HG02571 (cell line): ENCODE measurements around the gene SULF2.

ENCODE experiments used
- ATAC-seq: cut with Tn5 transposase; IDR thresholded peaks from one replicate; pipeline ENCODE4 v1.9.1; 2021; ENCODE audit warnings: mild to moderate bottlenecking, moderate library complexity; ENCODE audit not compliant: unreplicated experiment

SULF2 gene

DNA sequence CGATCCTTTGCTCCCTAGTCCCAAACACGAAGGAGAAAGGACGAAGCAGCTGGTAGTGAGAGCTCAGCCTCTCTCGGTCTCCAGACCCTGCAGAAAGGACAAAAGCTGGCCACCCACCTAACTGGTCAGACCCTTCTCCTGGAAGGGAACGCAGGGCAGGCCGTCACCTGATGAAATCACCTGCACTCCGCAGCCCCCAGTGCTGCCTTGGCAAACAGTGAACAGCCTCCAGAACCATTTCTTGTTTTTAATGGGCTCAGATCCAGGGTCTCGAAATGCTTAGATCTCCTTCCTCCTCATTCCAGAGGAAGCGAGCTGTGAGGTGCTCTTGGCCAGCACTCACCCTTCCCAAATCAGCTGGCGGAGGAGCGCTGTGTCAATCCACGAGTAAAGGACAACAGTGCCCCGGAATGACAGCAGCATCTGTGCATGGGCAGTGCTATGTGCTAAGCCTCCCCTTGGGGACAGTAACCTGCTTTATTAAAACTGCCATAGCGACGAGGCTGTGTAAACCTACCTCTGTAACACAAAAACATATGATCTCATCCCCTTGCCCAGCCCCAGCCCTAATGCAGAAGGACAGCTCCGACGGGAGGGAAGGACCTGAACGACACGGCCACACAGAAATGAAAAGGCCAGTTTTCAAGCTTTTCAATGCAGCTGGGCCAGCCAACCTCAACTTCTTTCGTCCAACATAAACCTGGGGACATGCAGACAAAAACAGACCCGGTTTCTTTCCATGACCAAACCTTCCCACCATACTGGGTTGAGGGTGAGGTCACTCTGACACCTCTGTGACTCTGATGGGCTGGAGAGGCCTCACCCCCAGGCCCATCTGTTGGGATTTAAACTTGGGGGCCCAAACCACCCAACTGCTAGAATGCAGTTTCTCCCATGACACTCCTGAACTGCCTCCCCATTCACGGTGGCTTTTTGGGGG is 43.3 kb downstream of the SULF2 start:
- ATAC-seq: no peak

DNA sequence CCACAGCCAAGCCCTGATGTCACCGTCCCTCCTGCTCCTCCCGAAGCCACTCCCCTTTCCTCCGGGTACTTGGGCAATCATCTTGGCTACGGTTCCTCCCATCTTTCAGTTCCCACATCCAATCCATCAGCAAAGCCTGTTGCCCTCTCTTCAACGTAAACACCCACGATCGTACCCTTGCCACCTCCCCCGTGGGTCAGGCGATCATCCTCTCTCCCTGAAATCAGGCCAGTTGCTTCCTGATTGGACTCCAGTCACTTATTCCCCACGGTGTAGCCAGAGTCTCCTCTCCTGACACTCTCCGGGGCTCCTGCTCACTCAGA is 44.5 kb downstream of the SULF2 start:
- ATAC-seq: no peak

DNA sequence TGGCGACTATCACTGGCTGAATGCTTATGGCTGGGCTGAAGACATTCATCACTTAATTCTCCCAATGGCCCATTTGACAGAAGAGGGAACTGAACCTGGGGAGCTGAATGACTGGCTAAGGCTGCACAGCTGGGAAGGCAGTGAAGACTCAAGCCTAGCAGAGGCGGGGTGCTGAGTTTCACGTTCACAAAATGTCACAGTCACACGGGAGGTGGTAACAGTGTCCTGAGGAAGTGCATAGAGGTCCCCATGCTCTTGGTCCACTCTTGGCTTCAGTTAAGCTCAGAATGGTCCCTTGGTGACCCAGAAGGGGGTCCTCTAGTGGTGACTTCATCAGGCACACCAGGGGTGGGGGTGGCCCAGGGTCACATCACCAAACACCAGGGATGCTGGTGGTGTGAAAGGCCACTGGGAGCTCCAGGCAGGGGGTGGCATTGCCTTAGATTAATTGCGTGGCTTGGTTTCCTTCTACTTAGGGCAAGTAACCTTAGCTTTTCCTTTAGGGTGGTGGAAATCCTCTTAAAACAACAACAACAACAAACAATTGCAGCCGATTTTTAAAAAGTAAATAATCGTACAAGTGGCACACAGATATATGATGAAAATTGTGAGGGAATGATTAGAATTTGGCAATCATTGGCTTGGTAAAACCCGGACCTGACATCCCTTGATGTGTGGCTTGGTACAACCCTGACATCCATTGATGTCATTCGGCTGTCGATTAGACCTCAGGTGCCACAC is 45.0 kb downstream of the SULF2 start:
- ATAC-seq: no peak

DNA sequence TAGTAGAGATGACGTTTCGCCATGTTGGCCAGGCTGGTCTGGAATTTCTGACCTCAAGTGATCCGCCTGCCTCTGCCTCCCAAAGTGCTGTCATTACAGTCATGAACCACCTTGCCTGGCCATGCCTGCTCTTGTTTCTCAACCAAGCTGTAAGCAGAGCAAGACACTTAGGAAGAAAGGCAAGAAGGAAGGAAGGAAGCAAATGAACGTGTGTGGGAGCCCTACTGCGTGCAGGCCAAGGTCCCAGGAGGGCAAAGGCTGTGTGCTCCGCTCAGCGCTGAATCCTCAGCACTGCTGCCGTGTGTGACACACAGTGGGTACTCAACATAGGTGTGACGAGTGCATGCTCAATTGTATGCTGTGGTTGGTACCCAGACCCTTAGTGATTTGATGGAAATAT is 47.4 kb downstream of the SULF2 start:
- ATAC-seq: no peak

DNA sequence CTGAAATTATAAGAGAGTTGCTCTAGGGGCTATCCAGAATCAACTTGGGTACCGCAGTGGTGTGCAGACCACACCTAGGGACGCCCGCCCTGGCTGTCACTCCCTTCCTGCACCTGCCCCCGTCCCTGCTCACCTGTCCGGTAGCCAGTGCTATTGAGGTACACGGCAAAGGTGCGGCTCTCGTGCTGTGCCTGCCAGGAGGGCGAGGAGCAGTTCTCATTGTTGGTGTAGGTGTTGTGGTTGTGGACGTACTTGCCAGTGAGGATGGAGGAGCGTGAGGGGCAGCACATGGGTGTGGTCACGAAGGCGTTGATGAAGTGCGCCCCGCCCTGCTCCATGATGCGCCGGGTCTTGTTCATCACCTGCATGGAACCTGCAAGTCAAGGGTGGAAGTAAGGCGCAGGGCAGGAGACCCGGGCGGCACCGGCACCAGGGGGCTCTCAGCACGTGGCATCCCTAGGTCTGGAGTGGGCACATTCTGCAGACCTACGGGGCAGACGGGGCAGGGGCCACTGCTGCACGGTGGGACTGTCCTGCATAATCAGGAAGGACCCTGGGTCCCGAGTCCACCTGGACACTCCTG is 48.6 kb downstream of the SULF2 start:
- ATAC-seq: no peak

DNA sequence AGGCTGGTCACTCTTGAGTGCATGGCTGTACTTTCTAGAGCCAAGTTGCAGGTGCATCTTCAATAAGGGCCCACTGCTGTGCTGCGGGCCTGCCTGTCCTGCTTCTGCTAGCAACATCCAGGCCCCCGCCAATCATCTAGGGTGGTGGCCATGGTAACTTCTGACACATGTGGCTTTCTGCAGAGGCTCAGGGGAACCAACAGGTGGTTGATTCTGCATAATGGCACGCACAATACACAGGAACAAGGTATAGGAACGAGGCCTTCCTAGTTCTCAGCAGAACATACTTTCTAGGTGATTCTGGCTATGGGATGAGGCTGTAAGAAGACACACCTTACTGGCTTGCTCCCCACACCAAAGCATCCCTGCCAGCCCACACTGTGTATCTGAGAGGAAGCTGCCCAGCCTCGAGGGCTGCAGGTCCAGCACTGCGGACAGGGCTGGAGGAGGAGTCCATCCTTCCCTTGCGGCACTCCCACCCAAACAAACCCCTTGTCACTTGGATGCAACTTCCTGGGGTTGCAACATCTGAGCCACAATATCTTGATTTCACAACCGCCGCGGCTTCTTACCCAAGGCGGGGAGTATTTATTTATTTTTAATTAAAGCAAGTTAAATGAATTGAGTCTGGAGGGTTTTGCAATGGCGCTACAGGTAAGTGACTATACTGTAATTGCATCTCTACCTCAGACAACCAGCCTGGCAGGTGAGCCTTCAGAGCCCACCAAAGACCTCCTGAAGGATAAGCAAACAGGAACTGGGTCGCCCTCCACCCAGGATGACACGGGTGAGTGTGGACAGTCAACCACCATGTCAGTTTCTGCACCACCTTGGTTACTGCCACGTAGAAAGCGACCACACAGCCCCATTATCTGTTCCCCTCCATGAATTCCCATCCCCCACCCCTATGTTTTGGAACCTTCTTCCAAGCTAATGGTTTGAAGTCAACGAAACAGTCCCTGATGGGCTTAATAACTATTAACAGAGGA is 49.6 kb downstream of the SULF2 start:
- no peak for ATAC-seq

DNA sequence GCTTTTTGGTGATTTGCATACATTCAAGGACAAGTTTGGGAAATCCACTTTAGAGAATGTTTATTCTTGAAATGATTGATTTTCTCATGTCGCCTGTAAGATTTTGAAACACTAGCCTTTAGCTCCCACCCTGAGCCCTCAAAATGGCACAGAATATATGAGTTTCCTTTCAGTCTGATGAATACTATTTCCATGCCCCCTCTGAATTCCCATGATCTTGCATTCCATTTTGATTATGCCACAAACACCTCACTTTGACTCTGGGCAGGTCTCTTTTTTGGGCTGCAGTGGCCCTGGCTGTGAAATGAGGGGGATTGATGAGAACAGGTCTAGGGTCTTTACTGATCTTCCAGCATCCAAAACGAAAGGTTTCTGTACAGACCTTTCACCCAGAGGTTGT is 50.4 kb downstream of the SULF2 start:
- no peak for ATAC-seq

DNA sequence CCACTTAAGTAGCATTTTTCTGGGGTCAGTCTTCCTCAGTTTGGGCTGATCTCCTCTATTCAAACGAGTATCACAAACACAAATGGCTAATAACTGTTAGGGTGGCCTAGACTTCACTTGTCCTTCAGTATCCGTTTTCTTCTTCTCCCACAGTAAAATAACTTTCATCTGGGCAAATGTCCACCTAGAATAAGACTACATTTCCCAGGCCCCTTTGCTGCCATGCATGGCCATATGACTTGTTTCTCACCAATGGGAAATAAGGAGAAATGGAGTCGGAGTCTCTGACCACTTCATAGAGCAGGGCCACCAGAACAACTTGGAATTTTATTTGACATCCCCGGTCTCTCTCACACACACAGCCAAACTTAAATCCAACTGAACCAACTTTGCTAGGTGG is 51.4 kb downstream of the SULF2 start:
- no peak for ATAC-seq

DNA sequence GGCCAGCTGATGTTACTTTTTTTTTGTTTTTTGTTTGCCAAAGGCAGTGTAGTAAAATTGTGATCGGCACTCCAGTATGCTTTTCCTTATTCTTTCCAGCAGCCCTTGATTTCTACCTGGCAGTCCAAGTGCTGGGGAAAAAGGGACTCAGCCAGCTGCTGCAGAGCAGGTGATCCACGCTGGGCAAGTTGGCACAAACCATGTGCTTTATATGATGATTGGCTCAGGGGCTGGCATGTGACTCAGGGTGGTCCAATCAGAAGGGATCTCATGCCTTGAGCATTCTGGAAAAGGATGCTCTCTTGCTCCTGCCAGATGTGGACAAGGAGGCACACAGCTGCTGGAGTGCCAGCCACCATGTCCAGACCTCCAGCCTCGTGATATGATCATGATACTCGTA is 54.5 kb downstream of the SULF2 start:
- no peak for ATAC-seq

DNA sequence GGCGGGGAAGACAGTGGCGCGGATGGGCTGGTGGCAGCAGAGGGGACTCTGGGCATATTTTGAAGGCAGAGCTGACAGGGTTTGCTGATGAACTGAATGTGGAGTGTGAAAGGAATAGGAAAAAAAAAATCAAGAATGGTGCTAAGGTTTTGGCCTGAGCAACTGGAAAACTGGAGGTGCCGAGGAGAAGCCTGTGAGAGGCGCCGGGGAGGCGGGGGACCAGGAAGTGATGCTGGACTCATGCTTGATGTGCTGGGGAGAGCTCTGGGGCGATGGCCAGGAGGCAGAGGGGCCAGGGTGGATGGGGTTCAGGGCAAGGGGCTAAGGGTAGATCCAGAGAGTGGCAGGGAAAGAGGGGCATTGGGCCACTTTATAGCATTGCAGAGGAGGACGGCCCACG is 55.8 kb downstream of the SULF2 start:
- no peak for ATAC-seq

DNA sequence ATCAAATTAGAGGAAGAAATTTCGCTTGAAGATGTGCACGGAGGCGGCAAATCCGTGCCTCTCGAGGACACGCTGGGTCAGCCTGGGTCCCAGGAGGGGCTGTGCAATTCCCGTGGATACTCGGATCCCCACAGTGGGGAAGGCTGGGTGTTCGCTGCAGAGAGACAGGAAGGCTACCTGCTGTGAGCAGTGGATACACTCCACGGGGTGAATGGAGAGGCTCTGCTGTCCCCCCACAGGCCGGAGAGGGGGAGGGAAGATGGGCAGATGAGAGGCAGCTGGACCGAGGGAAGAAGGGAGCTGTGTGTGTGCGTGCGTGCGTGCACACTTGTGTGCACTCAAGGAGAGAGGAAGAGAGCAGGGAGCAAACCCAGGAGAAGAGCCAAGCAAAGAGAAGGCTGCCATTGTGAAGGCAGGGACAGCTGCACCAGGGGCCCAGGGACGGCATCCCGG is 57.3 kb downstream of the SULF2 start:
- no peak for ATAC-seq

DNA sequence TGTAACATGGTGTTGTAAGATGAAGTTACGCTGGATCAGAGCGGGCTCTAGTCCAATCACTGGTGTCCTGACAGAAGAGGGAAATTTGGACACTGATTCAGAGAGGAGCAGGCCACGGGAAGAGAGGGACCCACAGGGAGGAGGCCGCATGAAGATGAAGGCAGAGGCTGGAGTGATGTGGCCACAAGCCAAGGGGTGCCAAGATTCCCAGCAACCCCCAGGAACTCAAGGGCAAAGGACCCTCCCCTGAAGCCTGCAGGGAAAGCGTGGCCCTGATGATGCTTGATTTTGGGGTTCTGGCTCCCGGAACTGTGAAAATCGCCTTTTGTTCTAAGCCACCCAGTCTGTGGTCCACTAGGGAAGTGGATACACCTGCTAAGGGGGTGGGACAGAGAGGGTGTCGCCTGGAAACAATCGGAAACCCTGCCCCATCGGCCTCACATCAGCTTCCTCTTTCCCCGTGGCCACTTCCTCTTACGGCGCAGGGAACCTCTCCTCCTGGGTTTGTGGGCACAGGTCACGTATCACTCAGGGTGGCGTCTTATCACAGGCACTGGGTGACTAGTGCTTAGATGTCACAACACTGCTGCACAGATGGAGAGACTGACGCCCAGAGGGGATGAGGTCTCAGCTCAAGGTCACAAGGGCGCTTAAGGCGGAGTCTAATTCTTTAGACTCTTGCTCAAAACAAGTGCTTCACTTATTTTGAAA is 58.0 kb downstream of the SULF2 start:
- ATAC-seq: no peak

DNA sequence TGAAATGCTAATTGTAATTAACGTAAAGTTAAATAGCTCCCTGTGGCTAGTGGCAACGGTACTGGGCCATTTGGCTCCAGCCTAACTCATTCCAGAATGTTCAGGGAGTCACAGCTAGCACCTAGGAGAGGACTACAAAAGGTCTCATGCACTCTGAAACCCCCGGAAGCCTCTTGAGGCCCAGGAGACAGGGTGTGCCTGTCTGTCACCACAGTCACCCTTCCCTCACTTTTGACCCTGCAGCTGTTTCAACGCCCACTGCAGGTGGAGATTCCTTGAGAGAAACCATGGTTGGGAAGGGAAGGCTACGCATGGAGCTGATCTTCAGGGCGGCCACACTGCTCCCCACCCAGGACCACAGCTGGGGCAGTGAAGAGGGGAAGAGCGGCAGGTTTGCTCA is 58.6 kb downstream of the SULF2 start:
- ATAC-seq: no peak

DNA sequence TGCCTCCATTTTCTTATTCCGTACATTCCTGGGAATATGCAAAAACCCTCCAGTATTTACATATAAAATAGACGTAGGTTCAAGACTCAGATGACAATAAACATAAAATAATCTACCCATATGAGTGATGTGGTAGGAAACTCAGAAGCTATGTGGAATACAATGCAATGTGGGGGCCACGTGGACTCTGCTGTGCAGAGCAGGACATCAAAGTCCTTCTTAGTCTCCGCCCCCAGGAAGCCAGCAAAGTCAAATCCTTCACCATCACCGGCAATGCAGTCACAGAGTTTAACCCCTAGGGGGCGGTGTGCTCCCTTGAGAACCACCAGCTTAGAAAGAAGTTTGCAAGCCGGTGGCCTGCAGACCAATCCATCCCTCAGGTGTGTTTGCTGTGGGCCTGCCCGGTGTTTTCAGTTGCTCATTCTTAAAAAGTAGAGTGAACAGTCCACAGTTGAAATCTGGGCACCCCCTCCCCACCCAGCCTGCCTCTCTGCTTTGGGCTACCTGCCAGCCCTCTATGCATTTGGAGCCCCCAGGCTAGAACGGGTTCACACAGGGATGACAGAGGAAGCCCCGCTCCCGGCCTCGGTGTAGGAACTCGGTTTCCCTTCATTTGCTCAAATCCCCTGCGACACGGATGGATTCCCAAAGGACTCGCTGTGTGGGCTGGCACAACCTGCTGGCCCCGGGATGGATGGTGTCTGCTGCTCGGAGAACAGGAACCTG is 59.9 kb downstream of the SULF2 start:
- no peak for ATAC-seq

DNA sequence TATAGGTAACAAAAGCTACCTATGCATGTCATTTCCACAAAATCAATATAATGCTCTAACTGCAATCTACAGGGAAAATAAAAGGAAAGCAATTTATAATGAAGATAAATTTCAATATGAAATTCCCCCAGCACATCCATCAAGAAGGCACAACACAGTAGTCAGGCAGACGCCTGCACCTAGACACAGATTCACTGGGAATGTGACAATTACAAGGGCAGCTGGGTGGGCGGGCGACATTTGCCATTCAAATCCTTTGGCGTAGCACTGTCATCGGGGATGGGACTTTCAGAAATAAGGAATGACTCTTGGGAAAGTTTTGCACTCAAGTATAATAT is 60.4 kb downstream of the SULF2 start:
- ATAC-seq: no peak

DNA sequence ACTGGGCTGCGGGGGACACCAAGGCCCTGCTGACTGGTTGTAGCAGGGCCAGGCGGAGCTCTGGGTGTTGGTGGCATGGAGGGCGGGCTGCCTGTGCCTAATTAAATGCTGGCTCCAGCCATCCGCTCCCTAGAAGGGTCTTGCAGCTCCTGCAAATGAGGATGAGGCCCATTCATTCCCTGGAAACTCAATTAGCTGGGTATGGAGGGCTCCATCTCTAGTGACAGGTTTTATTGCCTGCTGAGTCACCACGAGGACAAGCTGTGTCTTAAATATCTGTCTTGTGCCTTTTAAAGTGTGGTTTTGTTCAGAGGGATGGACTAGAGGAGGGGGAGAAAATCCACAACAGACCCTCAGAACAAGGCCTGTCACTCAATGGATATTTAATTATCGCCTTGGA is 60.9 kb downstream of the SULF2 start:
- ATAC-seq: no peak

DNA sequence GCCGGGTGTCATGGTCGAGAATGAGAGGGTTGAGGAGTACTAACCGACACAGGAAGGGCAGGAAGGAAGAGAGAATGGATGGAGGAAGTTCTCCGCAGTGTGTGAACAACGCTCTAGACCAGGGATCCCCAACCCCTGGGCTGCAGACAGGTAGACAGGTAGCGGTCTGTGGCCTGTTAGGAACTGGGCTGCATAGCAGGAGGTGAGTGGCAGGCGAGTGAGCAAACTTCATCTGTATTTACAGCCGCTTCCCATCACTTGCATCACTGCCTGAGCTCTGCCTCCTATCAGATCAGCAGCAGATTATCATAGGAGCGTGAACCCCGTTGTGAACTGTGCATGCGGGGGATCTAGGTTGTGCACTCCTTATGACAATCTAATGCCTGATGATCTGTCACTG is 62.0 kb downstream of the SULF2 start:
- ATAC-seq: no peak

DNA sequence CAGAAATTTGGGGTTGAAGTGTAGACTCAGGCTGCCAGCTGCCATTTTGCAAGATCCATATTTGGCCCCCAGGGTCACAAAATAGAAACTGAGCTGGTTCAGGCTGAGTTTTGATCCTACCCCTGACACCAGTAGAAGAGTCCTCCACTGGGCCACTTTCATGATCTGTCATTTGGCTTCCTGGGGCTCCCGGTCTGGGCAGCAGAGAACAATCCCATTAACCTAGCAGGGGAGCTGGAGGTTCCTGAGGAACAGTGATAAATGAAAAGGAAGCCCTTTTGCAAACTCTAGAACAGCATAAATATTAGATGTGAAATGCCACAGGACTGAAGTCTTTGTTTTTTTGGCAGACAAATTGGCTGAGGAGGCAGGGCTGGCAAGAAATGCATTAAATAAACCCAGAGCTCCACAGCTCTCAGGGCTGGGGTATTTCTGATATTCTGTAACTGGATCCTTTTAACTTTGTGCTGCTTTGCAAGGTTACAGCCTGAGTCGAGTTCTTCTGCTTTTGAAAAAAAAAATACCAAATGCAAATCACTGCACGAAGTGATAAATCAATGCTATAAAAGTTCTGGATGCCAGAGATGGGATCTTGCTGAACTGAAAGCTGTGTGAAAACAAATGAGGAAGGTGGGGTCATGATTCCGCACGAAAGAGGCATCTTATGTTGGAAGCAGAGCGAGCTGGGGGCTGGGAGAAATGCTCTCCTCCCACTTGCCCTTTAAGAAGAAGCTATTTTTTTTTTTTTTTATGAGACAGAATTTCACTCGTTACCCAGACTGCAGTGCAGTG is 64.4 kb downstream of the SULF2 start:
- no peak for ATAC-seq

DNA sequence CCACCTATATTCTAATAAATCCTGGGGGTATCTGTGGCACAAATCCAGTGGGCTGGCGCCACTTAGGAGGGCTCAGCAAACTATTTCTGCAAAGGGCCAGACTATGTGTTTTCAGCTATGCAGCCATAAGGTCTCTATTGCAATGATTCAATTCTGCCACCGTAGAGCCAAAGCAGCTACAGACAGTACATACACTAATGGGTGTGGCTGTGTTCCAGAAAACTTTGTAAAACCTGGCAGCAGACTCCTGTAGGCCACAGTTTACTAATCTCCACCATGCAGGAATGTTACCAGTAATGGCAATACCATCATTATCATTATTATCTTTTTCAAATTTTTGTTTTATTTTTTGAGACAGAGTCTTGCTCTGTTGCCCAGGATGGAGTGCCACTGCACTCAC is 65.7 kb downstream of the SULF2 start:
- no peak for ATAC-seq
